Dermis blood vessel endothelial cell (primary cell): ENCODE data around the gene MYZAP. TPM values are rescaled to one million over a fixed set of nuclear protein-coding genes. Genes with fewer than 3 reads are reported as not detected.
"Not testable (repeated sequence)": the region's sequence is repeated elsewhere in the genome, so short reads cannot be mapped to it uniquely, and the experiment has no call there.

Source experiments
- DNase-seq: peaks from one replicate; pipeline ENCODE4 v3.0.0; 2010
- total RNA-seq: library from RNA; depleted of rRNA; stranded (reverse); fragments of >200 nt; gene quantifications from 2 replicates; pipeline ENCODE4 v1.2.3, GENCODE V29; 2014

Gene MYZAP
- total RNA-seq, 1 donor from 2014 or later: 82.5 TPM

DNA sequence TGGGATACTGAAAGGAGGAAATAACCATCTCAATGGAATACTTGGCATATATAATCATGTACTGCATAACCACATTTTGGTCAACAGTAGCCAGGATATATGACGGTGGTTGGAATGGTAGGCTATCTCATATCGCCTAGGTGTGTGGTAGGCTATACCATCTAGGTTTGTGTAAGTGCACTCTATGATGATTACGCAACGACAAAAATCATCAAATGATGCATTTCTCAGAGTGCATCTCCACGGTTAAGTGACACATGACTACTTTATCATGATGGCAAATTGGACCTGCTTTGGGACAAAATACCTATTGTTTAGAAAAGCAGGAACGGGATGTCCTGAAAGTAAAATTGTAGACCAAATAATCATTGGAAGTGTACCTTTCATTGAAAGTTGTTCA, 2.8 kb downstream of the MYZAP start:
- no peak for DNase-seq

DNA sequence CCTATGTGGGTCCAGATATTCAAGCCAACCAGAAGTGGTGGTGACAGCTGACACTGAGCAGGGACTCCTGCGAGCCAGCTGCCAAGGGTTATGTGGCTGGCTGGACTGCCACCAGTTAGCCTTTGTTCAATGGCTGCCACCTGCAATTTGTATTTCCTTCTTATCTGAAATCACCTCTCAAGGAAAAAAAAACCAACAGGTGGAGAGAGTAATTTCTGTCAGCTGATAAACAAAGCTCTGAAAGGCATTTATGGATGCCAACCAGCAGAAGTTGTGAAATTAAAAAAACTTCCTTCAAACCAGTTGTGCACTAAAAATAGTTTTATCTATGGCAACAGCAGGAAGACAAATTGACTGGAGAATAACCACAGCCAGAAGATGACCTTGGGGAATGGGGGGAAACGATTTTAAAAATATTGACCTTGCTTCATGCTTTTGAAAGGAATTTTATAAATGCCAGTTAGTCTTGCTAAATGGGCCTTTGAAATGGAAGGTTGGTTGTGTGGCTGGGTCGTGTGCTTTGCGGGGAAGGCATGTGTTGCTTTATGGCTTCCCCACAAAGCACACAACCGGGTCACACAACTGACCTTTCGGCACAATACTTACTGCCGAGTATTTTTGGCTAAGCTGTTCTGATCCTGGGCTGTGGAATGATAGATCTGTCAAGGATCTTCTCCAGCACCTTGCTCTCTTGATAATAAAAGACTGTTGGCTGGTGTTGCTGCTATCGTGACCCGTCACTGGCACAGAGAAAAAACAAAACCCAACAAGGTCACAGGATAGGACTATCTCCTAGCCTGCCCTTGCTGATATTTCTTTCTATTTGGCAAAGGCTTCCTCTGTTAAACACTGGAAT, 3.5 kb downstream of the MYZAP start:
- peak; percentile 48 for DNase-seq

DNA sequence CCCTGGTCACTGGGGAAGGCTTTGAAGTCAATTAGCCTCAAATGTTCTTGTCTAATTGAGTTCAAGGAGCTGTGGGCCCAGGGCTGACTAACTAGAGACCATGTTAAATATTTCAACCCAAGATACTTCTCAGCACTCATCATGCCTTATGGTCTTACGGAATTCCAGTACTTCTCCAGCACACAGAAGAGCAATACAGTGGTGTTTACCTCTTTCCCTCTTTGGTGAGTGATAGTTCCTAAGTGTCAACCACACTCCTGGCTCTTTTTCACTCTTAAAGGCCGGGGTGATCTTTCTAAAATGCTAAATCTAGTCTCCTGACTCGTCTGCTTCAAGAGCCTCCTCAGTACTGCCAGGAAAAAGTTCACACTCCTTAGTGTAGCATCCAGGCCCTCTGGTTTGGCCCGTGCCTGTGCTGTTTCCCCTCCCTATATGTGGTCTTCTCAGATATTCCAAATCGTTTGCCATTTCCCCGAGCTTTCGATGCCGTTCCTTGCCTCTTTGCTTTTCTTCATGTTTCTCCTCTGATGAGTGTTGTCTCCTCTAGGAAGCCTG, 4.7 kb downstream of the MYZAP start:
- DNase-seq: no peak

DNA sequence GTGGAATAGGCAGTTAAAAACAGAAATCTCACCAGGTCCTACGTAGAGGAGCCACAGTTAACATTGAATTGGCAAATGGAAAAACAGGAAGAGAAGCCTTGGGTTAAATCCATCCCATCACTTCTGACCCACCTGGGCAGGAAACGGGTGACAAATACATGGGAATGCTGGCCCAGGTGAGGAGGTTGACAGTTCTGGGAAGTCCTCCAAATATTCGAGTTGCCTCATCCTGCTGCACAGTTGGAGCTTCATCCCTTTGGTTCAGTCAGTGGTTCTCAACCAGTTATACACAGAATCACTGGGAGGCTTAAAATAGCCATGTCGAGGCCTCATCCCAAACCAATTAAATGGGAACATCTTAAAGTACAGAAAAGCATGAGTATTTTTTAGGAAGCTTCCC, 5.3 kb downstream of the MYZAP start:
- DNase-seq: peak; percentile 40

DNA sequence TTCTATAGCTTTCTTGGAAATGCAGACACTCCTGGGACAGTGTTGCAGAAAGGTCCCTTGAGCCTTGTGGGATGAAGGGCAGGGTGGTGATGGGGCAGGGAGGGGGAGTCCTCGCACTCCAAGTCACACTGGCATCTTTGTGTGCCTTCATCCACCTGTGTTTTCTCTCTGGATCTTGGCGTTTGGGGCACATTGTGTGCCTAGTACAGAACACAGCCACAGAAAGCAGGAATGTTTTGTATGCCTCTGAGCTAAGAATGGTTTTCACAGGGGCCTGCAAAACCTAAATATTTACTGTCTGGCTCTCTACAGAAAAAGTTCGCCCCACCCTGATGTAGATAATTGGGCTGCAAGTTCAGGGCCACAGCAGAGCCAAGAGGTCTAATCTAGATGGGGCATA, 5.7 kb downstream of the MYZAP start:
- DNase-seq: no peak

DNA sequence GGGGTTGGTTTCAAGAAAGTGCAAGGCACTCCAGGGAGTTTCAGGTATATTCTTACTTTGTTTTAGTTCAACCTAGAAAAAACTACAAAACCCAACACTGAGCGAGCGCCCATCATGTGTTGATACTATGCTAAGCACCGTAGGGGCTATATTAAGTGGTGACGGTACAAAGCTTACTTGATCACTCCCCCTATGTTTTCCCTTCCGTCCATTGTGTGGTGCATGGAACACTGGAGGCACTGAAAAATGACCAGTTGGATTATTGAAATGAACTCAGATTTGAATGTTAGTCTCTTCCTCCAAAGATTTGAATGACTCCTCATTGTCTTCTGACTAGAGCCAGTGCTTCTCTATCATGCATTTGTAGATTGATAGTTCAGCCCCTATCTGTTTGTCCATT, 6.6 kb downstream of the MYZAP start:
- DNase-seq: peak; percentile 70

DNA sequence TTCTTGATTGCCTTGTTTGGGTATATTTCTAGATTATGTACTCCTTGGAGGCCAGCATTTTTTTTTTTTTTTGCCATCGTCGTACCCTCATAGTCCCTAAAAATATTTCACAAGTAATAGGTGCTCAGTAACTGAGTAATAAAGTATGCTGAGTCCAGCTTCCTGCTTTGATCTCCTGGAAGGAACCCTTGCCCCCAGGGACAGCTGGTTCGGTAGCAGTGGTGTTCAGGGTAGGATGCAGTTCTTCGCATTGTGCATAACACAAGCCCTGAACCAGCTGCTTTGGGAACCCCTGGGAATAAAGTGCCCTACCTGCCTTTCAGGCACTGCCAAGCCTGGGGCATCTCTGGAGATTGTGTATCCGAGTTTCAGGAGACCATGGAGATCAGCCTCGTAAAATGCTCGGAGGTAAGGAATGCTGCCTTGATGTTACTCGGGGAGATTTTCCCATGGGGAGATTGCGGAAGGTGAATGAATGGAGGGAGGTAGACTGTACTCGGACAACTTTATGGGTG, 7.6 kb downstream of the MYZAP start:
- no peak for DNase-seq

DNA sequence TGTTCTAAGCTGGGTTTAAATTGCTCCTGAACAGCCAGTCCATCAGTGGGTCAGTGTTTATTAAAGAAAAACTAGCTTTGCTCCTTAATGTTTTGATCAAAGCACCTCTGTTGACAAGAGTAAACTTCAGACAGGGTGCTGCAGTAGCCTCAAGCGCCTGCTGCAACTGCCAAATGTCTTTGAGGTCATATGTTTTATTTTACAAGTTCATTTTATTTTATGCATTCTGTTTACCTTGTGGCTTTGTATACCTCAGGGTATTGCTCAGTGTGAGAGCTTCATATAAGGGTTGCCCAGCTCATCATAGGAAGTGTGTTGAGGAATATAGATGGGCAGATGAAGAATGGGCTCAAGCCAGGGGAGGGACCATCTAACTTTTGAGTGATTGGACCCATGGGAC, 8.5 kb downstream of the MYZAP start:
- no peak for DNase-seq

DNA sequence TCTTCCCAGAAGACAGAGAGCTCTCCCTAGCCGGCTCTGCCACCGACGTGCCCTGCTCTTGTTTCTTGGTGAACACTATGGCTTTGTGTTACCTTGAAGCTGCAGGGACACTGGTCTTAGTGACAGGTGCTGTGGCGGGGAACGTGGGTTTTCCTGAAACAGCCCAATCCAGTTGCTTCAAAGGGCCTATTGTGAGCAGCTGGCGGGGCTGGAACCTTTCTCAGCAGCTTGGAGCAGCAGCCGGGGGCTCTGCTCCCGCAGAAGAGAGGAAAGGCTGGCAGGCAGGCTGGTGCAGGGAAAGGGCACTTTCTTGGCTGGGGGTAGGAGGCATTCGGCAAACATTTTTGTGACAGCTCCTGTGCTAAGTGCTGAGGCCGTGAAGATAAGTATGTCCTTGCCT, 12.8 kb downstream of the MYZAP start:
- no peak for DNase-seq

DNA sequence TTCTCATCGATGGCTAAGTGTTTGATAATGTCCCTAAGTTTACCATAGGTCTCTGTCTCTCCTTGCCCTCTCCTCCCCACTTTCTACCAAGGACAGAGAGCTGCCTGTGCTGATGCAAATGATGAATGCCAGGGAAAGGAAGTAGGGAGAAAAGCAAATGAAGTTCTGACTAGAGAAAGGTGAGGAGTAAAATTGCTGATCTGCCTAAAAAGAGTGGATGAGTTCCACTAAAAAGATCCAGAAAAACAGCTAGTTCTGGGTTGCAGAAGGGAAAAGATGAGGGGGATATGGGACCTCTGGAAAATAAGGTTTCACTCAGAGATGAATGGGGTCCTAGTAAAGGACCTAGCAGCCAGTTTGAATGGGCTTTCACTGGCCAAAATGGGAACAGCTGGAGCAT, 13.8 kb downstream of the MYZAP start:
- DNase-seq: no peak

DNA sequence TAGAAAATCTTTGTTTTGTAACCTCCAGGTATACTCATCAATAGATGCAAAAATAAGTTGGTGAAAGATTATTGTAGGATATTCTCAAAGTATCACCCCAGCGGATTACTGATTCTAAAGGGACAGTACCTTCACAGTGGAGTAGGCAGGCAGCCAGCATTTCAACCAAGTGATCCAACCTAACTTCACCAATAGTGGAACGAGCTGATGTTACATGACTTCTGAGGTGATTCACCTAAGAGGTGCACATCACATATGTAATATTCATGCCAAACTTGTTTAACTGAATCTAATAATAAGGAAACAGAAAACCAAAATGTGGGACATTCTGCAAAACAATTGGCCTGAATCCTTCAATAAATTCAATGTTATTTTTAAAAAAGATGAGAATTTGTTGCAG, 14.3 kb downstream of the MYZAP start:
- DNase-seq: no peak

DNA sequence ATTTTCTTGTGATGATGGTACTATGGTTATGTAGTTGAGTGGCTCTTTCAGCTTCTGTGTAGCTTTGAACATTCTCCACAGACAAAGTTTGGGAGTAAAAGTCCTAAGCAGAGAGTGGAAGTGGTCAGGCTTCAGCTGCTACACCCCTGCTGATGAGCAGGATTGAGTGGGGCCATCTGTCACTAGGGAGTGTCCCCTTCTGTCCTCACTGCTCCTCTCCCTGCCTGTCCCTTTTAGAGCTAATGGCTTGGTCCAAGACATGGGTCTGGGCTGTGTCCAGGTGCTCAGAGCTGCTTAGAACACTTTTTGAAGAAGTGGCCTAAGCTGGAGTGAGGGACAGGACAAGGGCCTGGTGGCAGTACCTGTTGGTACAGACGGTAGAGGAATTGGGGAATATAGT, 15.1 kb downstream of the MYZAP start:
- DNase-seq: no peak

DNA sequence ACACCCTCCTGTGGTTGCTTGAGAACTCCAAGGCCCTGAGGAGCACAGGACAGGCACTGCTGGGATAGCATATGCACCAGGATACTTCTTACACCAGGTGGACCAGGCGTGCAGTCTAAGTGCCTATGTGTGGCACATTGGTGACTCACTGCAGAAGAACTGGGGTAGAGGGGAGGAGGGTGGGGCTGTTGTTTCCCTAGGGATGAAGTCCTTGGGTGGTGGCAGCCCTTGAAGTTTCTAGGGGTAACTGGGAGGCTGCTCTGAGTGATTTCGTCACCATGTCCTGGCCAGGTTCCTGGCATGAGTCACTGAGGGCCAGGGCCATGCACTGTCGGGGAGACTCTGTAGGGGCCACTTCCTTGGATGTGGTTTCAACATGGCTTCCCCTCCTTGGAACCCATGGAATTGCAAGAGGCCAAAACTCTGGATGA, 15.9 kb downstream of the MYZAP start:
- peak; percentile 27 for DNase-seq

DNA sequence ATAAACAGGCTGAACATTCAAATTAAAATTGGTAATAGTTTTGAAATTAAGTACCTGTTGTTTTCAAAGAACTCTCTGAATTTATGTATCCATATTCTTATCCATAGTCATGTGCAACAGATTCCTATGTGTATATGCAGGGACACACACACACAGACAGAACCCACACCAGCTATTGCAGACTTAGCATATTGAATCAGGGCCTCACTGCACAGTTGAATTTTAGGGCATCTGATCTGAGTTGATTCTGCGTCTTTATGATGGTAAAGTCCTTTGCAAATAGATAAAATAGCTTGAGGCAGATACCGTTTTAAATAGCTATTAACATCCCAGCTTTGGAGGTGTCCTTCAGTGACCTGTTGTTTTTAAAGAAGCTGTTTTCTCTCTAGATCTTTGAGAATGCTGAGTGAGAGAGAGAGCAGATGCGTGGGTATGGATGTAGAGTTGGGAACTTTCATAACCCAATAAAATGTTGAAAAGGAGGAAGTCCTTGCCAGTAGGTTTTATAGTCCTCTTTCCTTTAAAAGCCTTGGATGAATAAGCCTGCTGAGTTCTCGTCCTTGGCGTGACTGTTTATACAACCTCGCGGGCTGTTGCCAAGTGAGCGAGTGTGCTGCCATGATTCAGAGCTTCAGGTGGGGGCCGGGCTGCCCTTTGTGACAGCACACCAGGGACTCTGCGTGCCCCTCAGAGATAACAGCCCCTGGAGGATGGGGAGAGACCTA, 18.3 kb downstream of the MYZAP start:
- DNase-seq: peak; percentile 89

DNA sequence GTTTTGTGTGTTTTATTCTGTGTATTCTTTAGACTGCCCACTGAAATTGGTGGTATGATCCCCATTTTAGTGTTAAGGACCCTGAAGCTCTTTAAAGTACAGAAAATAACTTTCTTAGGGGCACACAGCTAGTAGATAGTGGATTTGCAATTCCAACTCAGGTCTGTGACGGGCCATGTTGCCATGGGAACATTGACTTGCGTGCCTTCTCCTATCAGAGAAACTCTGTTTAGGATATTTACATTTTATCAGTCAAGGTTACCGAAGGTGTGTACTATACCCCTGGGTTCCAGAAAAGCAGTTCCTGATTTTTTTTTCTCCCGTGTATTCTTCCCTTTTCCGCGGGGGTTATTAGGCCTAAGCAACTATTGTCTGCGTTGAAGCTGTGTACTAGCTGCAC, 19.4 kb downstream of the MYZAP start:
- no peak for DNase-seq

DNA sequence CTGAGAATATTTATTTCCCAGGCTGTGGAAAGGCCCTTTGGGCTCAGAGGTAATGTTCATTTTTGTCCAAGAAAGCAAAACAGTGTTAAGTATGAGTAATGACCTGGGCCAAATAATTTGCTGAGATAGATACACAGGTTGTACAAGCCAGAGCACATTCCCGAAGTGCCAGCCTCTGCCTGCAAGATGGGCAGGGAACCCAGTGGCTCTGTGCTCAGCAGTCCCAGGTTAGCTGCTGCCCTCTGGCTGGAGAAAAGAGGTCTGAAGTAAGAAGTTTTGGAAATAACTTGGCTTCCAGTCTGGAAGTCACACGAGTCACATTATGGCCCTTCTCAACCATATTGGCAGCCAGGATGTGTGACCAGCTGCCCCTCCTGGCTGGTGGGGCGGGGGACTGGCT, 20.2 kb downstream of the MYZAP start:
- DNase-seq: peak; percentile 71

DNA sequence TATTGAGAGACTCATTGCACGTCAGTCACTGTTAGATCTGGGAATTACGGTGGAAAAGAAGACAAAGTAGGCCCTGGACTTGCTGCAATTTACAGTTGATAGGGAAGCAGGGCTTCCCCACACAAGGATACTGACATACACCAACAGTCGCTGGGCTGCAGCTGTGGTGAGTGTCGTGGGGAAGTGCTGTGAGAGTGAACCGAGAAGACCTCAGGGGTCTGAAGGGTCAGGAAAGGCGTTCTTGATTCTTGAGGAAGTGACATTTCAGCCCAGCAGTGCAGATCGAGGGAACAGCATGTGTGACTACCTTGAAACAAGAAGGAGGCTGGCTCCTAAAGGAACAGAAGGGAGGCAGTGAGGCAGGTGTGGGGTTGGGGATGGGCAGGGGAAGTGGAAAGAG, 22.5 kb downstream of the MYZAP start:
- DNase-seq: no peak

DNA sequence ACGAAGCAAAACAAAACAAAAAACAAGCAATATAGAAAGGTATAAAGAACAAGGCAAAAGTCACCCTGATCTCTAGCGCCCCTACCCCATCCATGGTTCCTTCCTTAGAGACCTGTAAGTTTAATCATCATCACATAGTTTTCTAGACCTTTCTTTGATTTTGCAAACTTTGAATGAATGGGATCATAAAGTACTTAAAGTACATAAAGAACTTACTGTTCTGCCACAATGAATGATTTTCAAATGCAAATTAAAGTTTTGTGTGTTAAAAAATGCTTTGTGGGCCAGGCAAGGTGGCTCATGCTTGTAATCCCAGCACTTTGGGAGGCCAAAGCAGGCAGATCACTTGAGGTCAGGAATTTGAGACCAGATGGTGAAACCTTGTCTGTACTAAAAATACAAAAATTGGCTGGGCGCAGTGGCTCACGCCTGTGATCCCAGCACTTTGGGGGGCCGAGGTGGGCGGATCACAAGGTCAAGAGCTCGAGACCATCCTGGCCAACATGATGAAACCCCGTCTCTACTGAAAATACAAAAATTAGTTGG, 24.3 kb downstream of the MYZAP start:
- not testable (repeated sequence) for DNase-seq

DNA sequence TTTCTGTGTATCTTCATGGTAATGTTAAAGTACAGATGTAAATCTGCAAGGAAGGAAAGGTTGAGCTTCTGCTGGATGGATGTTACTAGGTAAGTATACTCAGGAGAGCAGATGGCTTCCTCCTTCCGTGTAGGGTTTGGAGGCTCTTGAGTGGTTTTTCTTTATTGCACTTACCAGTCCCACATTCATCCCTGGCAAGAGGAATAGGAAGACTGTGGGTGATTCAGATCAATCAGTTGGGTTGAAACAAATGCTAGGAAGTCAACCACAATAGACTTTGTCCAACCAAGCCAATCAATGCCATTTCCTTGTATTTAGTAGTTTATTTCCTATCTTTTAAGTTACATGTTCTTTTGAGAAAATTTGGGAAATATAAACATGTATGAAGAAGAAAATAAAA, 26.6 kb downstream of the MYZAP start:
- peak; percentile 50 for DNase-seq

DNA sequence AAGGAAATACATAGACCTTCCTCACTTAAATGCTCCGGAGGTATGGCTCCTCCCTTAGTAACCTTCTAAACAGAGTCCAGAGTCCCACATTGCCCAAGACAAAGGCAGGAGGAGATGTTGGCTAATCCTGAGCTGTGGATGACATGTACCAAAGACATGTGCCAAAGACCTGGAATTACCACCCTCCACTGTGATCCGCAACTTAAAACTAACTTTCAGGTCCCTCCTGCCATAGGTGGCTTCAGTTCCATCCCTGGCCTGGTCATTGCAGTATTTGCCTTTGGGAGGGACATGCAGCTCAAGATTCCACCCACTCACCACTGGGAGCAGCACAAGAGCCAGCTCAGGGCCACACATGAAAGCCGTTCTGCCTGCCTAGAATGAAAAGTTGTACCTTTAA, 28.0 kb downstream of the MYZAP start:
- DNase-seq: no peak

DNA sequence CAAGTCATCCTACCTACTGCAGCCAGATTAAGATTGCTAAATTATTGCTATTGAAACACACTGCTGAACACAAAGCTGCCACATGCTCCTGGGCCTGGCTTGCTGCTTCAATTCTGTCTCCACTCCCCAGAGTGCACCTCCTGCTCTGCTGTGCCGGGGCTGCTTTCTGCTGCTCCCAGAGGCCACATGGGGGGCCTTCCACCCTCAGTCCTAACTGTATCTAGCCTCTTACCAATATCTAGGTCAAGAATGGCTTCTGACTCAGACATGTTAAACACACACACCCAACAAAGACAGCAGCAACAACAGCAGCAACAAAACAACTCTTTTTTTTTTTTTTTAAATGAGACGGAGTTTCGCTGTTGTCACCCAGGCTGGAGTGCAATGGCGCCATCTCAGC, 33.0 kb downstream of the MYZAP start:
- DNase-seq: no peak

DNA sequence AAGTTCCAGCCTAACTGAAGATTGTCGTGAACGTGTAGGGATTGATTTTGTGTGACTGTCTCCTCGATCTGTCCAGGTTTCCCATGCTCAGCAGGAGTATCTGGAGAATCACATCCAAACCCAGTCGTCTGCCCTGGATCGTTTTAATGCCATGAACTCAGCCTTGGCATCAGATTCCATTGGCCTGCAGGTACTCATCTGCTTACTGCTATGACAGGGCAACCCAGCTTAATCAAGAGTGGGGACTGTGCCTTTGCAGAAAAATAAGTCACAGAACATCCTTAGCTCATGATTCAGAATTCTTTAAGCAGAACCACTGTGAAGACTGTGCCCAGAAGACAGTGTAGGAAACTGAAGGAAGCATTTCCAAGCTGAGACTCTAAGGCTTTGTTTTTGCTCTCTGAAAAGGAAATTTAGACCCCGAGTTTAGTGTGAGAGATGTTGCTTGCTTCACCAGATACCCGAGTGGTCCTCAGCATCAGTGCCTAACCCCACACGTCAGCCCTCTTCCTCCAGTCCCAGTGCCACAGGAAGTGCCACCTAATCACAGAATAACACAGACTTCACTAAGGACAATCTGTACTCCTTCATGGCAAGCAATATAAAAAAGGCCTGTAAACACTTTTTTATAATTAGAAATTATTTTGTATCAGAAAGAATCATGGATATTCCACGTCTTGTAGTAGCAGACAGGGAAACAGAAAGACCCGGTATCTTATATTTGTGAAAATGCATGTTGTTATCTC, 34.2 kb downstream of the MYZAP start:
- peak; percentile 19 for DNase-seq
